GM06990 (cell line): ENCODE results near the gene COPS6.

Source experiments
- DNase-seq: peaks from one replicate; pipeline ENCODE4 v3.0.0-alpha.2; 2011; ENCODE audit not compliant: insufficient read length; ENCODE audit errors: extremely low read depth
- H3K27me3 ChIP-seq: replicated peaks from 2 replicates; pipeline ENCODE4 v1.6.0; 2011; ENCODE audit warnings: low read length; ENCODE audit not compliant: control insufficient read depth, insufficient read depth
- H3K36me3 ChIP-seq: 2 replicates; pipeline ENCODE4 v1.5.1; 2011; ENCODE audit warnings: low read length; ENCODE audit not compliant: control insufficient read depth, insufficient read depth
- H3K4me3 ChIP-seq: replicated peaks from 2 replicates; pipeline ENCODE4 v1.5.1; 2011; ENCODE audit warnings: low read depth, mild to moderate bottlenecking, control low read depth, low read length
- CTCF ChIP-seq: IDR thresholded peaks from 2 replicates; pipeline ENCODE4 v1.5.1; 2011; ENCODE audit warnings: low read length, control low read depth, mild to moderate bottlenecking, inconsistent platforms; ENCODE audit not compliant: insufficient read depth, poor library complexity, severe bottlenecking

Gene COPS6

GRCh38 chr7:100072462-100072861 lies 16.3 kb upstream of the COPS6 start:
- H3K36me3 ChIP-seq: peaks cover 56% of the 10 kb centered on the region
- H3K4me3 ChIP-seq: no peak overlapping the region
- H3K27me3 ChIP-seq: no peaks in the 10 kb centered on the region
- no peak for DNase-seq
- TF ChIP-seq CTCF: no peak

GRCh38 chr7:100074841-100075240 lies 13.9 kb upstream of the COPS6 start:
- no peaks in the 10 kb centered on the region for H3K27me3 ChIP-seq
- H3K4me3 ChIP-seq: no peak overlapping the region
- peaks cover 56% of the 10 kb centered on the region for H3K36me3 ChIP-seq
- no peak for TF ChIP-seq CTCF
- no peak for DNase-seq

GRCh38 chr7:100075418-100075817 lies 13.4 kb upstream of the COPS6 start:
- peaks cover 50% of the 10 kb centered on the region for H3K36me3 ChIP-seq
- no peaks in the 10 kb centered on the region for H3K27me3 ChIP-seq
- H3K4me3 ChIP-seq: no peak overlapping the region
- DNase-seq: no peak
- no peak for TF ChIP-seq CTCF

- TF ChIP-seq CTCF: no peak
- no peak for DNase-seq
- no peak overlapping the region for H3K4me3 ChIP-seq
These were observed 11.6 kb upstream of the COPS6 start for GRCh38 chr7:100077205-100077604.

GRCh38 chr7:100079024-100079560 lies 9.7 kb upstream of the COPS6 start:
- Histone ChIP-seq H3K4me3 (no peak overlapping the region), H3K27me3 (no peaks in the 10 kb centered on the region), H3K36me3 (peaks cover 21% of the 10 kb centered on the region)
- DNase-seq: no peak
- no peak for TF ChIP-seq CTCF

More at GRCh38 chr7:100077205-100077604, 11.6 kb upstream of the COPS6 start:
- Histone ChIP-seq H3K27me3 (no peaks in the 10 kb centered on the region), H3K36me3 (peaks cover 36% of the 10 kb centered on the region)
